ENCODE measurements around the gene DAPK1. TPM values are rescaled to one million over a fixed set of nuclear protein-coding genes. Genes with fewer than 3 reads are reported as not detected.

DAPK1 gene
- total RNA-seq, 4 donors from 2014 or later: 19.1 to 44.8 (median 40.4) TPM

- no peak for TF ChIP-seq POLR2A (IDR thresholded peaks at IDR 0.05)
- no peak for TF ChIP-seq CTCF (IDR thresholded peaks at IDR 0.05)
- no peaks in the 10 kb centered on the region for H3K36me3 ChIP-seq
- no peak for DNase-seq
- H3K4me1 ChIP-seq: peaks cover 0 to 3% of the 10 kb centered on the region in 2 donors
- H3K9me3 ChIP-seq: peaks cover 0 to 3% of the 10 kb centered on the region in 2 donors
- H3K27ac ChIP-seq: no peak overlapping the region
- H3K27me3 ChIP-seq: no peaks in the 10 kb centered on the region
- H3K4me3 ChIP-seq: no peak overlapping the region
- intact Hi-C loops (cut with DNase I; ENCODE audit: low total_unique reads): no loop called here
These were observed 16.3 kb downstream of the DAPK1 start for GRCh38 chr9:87513880-87514535.

- intact Hi-C loops (cut with DNase I; ENCODE audit: low total_unique reads): no loop called here
- Histone ChIP-seq H3K36me3 (no peaks in the 10 kb centered on the region), H3K27ac (no peak overlapping the region), H3K27me3 (no peaks in the 10 kb centered on the region), H3K9me3 (peaks cover 0 to 3% of the 10 kb centered on the region in 2 donors), H3K4me3 (no peak overlapping the region), H3K4me1 (peaks cover 0 to 6% of the 10 kb centered on the region in 2 donors)
- DNase-seq: no peak
- no peak for TF ChIP-seq POLR2A (IDR thresholded peaks at IDR 0.05)
- no peak for TF ChIP-seq CTCF (IDR thresholded peaks at IDR 0.05)
These were observed 17.3 kb downstream of the DAPK1 start for GRCh38 chr9:87515006-87515405.

- TF ChIP-seq POLR2A (IDR thresholded peaks at IDR 0.05): no peak
- TF ChIP-seq CTCF (IDR thresholded peaks at IDR 0.05): no peak
- DNase-seq: no peak
- peaks cover 0 to 6% of the 10 kb centered on the region in 2 donors for H3K4me1 ChIP-seq
- no peaks in the 10 kb centered on the region for H3K36me3 ChIP-seq
- H3K9me3 ChIP-seq: peaks cover 0 to 3% of the 10 kb centered on the region in 2 donors
- intact Hi-C loops (cut with DNase I; ENCODE audit: low total_unique reads): no loop called here
- H3K4me3 ChIP-seq: no peak overlapping the region
- peak overlapping the region in 1 of 2 donors; percentile 32 for H3K27ac ChIP-seq
- H3K27me3 ChIP-seq: no peaks in the 10 kb centered on the region
These were observed 18.0 kb downstream of the DAPK1 start for GRCh38 chr9:87515588-87516221.

GRCh38 chr9:87516222-87516925, 18.7 kb downstream of the DAPK1 start:
- intact Hi-C loops (cut with DNase I; ENCODE audit: low total_unique reads): no loop called here
- Histone ChIP-seq H3K27ac (peak overlapping the region in 1 of 2 donors; percentile 32), H3K36me3 (no peaks in the 10 kb centered on the region), H3K27me3 (no peaks in the 10 kb centered on the region), H3K9me3 (peaks cover 0 to 3% of the 10 kb centered on the region in 2 donors), H3K4me3 (no peak overlapping the region), H3K4me1 (peaks cover 0 to 6% of the 10 kb centered on the region in 2 donors)
- TF ChIP-seq CTCF (IDR thresholded peaks at IDR 0.05) (no peak), POLR2A (IDR thresholded peaks at IDR 0.05) (no peak)
- DNase-seq: peak; percentile 28 to 55

- H3K36me3 ChIP-seq: no peaks in the 10 kb centered on the region
- TF ChIP-seq POLR2A (IDR thresholded peaks at IDR 0.05) (no peak), CTCF (IDR thresholded peaks at IDR 0.05) (no peak)
- H3K27ac ChIP-seq: no peak overlapping the region
- intact Hi-C loops (cut with DNase I; ENCODE audit: low total_unique reads): no loop called here
- H3K27me3 ChIP-seq: no peaks in the 10 kb centered on the region
- no peak overlapping the region for H3K4me3 ChIP-seq
- peaks cover 0 to 6% of the 10 kb centered on the region in 2 donors for H3K4me1 ChIP-seq
- DNase-seq: no peak
- peaks cover 0 to 3% of the 10 kb centered on the region in 2 donors for H3K9me3 ChIP-seq
These were observed 19.2 kb downstream of the DAPK1 start for GRCh38 chr9:87516926-87517290.
